ENCODE measurements around the gene SMIM29.
"Not testable (repeated sequence)": the region's sequence is repeated elsewhere in the genome, so short reads cannot be mapped to it uniquely, and the experiment has no call there.

Gene SMIM29

DNA sequence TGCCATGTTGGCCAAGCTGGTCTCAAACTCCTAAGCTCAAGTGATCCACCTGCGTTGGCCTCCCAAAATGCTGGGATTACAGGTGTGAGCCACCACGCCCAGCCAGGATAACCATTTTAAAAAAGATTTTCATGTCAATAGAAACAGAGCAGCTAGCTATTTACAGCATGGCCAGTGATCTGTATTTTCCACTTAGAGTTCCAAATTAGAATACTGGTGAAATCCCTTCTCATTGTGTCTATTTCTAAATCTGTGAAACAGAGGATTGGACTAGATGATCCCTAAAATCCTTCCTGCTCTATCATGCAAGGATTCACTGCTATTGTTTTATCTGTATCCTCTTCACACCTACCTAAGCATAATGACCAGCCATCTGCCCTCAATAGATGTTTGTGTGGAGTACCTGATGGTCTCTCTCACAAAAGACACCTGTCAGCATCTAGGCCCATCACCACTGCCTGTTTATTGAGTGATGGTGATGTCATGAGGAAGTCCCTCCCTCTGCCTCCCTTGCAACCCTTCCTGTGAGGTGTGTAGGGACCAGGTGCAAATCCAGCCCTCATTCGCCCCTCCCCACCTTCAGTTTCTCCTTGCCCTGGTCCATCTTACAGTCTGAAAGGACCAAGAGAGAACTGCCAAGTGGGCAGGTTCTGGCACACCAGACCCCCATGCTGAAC lies 26.5 kb upstream of the SMIM29 start:
- H3K4me1 Mint-ChIP-seq (ENCODE audit: low read depth): peaks cover 3% of the 10 kb centered on the region
- H3K27ac Mint-ChIP-seq: no peak overlapping the region
- H3K27me3 Mint-ChIP-seq (ENCODE audit: low read depth): no peaks in the 10 kb centered on the region
- no peaks in the 10 kb centered on the region for H3K36me3 Mint-ChIP-seq (ENCODE audit: low read depth)
- no peak for DNase-seq (ENCODE audit: low spot score)
- H3K9me3 Mint-ChIP-seq: no peaks in the 10 kb centered on the region
- no peak overlapping the region for H3K4me3 Mint-ChIP-seq

DNA sequence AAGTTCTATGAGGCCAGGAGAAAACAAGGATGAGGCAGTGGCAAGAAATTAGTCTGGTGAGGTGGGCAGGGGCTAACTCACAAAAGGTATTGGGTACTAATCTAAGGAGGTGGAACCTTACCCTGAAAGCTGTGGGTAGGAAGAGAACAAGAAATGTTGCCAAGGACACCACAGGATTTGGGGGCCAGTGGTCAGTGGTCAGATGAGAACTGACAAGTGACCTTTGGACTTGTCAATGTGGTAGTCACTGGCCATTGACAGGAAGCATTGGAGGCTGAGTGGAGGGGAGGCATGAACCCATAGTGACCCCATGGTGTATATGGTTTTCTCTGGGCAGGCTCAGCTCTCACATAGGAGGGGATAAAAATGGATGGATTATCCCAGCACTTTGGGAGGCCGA lies 25.3 kb upstream of the SMIM29 start:
- no peak for DNase-seq (ENCODE audit: low spot score)
- Mint-ChIP-seq H3K4me1 (ENCODE audit: low read depth) (peaks cover 2% of the 10 kb centered on the region), H3K9me3 (no peaks in the 10 kb centered on the region), H3K27ac (no peak overlapping the region), H3K27me3 (ENCODE audit: low read depth) (no peaks in the 10 kb centered on the region), H3K4me3 (no peak overlapping the region), H3K36me3 (ENCODE audit: low read depth) (no peaks in the 10 kb centered on the region)

- H3K27ac Mint-ChIP-seq: no peak overlapping the region
- H3K4me3 Mint-ChIP-seq: no peak overlapping the region
- H3K36me3 Mint-ChIP-seq (ENCODE audit: low read depth): no peaks in the 10 kb centered on the region
- no peaks in the 10 kb centered on the region for H3K9me3 Mint-ChIP-seq
- no peaks in the 10 kb centered on the region for H3K4me1 Mint-ChIP-seq (ENCODE audit: low read depth)
- no peak for DNase-seq (ENCODE audit: low spot score)
- no peaks in the 10 kb centered on the region for H3K27me3 Mint-ChIP-seq (ENCODE audit: low read depth)
Observed at GRCh38 chr6:34273242-34273805, 24.5 kb upstream of the SMIM29 start.

DNA sequence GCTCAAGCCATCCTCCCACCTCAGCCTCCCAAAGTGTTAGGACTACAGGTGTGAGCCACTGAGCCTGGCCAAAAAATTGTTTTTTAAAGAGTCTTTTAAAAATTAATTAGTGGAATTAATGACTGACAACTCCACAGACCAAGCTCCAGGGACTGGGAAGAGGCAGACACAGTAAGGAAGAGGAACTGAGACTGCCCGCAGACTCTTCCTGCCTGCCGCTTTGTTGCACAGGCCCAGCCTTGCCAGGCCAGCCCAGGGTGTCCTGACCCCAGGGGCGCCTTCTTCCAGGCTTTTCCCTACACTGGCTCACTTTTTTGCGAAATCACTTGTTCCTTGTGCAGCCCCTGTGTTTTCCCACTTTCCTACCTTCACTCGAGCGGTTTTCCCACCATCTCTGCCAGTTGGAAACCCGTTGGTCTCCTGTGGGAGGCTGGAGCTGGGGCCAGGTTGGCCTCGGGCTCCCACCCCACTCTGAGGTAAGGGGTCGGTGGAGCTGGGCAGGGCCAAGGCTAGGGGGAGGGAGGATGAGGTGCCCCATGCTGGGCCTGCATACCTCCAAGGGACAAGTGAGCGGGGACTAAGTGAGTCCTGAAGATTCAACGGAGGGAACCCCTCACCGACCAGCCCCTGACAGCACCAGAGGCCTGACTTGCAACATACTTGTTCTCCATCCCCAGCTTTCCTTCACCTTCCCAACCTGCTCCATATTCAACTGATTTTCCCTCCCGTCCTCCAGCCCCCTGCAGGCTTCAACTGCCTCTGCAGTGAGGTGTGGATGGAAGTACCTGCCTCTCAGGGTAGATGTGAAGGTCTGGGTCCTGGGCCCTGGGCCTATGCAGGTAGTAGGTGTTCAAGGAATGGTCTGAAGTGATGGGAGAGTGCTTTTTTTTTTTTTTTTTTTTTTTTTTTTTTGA lies 23.5 kb upstream of the SMIM29 start:
- DNase-seq (ENCODE audit: low spot score): no peak
- Mint-ChIP-seq H3K4me3 (no peak overlapping the region), H3K4me1 (ENCODE audit: low read depth) (no peaks in the 10 kb centered on the region)

GRCh38 chr6:34269658-34270341 lies 21.0 kb upstream of the SMIM29 start:
- not testable (repeated sequence) for H3K27ac Mint-ChIP-seq; H3K9me3 Mint-ChIP-seq; H3K36me3 Mint-ChIP-seq (ENCODE audit: low read depth); DNase-seq (ENCODE audit: low spot score); H3K27me3 Mint-ChIP-seq (ENCODE audit: low read depth); H3K4me1 Mint-ChIP-seq (ENCODE audit: low read depth); H3K4me3 Mint-ChIP-seq

More for the DNA sequence above, 23.5 kb upstream of the SMIM29 start:
- Mint-ChIP-seq H3K36me3 (ENCODE audit: low read depth) (no peaks in the 10 kb centered on the region), H3K27me3 (ENCODE audit: low read depth) (no peaks in the 10 kb centered on the region), H3K9me3 (no peaks in the 10 kb centered on the region), H3K27ac (no peak overlapping the region)

DNA sequence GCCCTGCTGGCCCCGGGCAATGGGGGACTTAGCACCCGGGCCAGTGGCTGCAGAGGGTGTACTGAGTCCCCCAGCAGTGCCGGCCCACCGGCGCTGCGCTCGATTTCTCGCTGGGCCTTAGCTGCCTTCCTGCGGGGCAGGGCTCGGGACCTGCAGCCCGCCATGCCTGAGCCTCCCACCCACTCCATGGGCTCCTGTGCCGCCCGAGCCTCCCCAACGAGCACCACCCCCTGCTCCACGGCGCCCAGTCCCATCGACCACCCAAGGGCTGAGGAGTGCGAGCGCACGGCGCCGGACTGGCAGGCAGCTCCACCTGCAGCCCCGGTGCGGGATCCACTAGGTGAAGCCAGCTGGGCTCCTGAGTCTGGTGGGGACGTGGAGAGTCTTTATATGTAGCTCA lies 20.3 kb upstream of the SMIM29 start:
- H3K36me3 Mint-ChIP-seq (ENCODE audit: low read depth); H3K27ac Mint-ChIP-seq; H3K9me3 Mint-ChIP-seq; H3K4me1 Mint-ChIP-seq (ENCODE audit: low read depth); H3K27me3 Mint-ChIP-seq (ENCODE audit: low read depth); DNase-seq (ENCODE audit: low spot score); H3K4me3 Mint-ChIP-seq: not testable (repeated sequence)

GRCh38 chr6:34267746-34268145 lies 18.9 kb upstream of the SMIM29 start:
- Mint-ChIP-seq H3K4me3 (no peak overlapping the region), H3K27ac (no peak overlapping the region)

DNA sequence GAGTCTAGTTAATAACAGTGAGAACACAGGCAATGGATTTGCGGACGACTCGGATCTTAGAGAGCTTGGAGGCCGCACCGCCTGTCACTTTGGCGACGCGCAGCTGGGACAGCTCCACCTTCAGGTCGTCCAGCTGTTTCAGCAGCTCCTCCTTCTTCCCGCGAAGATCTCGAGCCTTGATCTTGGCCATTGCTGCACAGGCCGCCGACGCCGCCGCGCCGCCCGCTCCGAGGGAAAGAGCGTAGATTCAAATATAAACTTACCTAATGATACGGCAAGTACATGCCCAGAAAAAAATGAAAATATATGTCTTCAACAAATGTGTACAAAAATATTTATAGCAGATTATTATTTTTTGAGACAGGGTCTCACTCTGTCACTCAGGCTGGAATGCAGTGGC lies 14.7 kb upstream of the SMIM29 start:
- H3K4me1 Mint-ChIP-seq (ENCODE audit: low read depth): not testable (repeated sequence)

More at GRCh38 chr6:34267746-34268145, 18.9 kb upstream of the SMIM29 start:
- DNase-seq (ENCODE audit: low spot score): no peak
- no peaks in the 10 kb centered on the region for H3K36me3 Mint-ChIP-seq (ENCODE audit: low read depth)
- peaks cover 5% of the 10 kb centered on the region for H3K9me3 Mint-ChIP-seq
- H3K4me1 Mint-ChIP-seq (ENCODE audit: low read depth): no peaks in the 10 kb centered on the region
- no peaks in the 10 kb centered on the region for H3K27me3 Mint-ChIP-seq (ENCODE audit: low read depth)

DNA sequence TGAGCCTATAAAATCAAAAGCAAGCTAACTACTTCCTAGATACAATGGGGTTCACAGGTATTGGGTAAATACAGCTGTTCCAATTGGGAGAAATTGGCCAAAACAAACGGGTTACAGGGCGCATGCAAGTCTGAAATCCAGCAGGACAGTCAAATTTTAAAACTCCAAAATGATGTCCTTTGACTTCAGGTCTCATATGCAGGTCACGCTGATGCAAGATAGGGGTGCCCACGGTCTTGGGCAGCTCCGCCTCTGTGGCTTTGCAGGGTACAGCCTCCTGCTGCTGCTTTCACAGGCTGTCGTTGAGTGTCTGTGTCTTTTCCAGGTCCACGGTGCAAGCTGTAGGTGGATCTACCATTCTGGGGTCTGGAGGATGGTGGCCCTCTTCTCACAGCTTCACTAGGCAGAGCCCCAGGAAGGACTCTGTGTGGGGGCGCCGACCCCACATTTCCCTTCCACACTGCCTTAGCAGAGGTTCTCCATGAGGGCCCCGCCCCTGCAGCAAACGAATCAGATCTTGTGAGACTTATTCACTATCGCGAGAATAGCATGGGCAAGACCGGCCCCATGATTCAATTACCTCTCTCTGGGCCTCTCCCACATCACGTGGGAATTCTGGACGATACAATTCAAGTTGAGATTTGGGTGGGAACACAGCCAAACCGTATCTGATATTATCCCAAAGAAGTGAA lies 11.9 kb upstream of the SMIM29 start:
- Mint-ChIP-seq H3K27ac (no peak overlapping the region), H3K27me3 (ENCODE audit: low read depth) (no peaks in the 10 kb centered on the region), H3K4me3 (no peak overlapping the region), H3K9me3 (peaks cover 5% of the 10 kb centered on the region), H3K4me1 (ENCODE audit: low read depth) (no peaks in the 10 kb centered on the region), H3K36me3 (ENCODE audit: low read depth) (no peaks in the 10 kb centered on the region)
- no peak for DNase-seq (ENCODE audit: low spot score)

More for the DNA sequence above, 14.7 kb upstream of the SMIM29 start:
- not testable (repeated sequence) for H3K27me3 Mint-ChIP-seq (ENCODE audit: low read depth); H3K36me3 Mint-ChIP-seq (ENCODE audit: low read depth); H3K27ac Mint-ChIP-seq; DNase-seq (ENCODE audit: low spot score); H3K9me3 Mint-ChIP-seq; H3K4me3 Mint-ChIP-seq

- Mint-ChIP-seq H3K27me3 (ENCODE audit: low read depth) (no peaks in the 10 kb centered on the region), H3K4me1 (ENCODE audit: low read depth) (no peaks in the 10 kb centered on the region), H3K27ac (no peak overlapping the region), H3K9me3 (no peaks in the 10 kb centered on the region), H3K36me3 (ENCODE audit: low read depth) (no peaks in the 10 kb centered on the region), H3K4me3 (no peak overlapping the region)
- DNase-seq (ENCODE audit: low spot score): no peak
Observed at GRCh38 chr6:34259529-34260069, 10.8 kb upstream of the SMIM29 start.

DNA sequence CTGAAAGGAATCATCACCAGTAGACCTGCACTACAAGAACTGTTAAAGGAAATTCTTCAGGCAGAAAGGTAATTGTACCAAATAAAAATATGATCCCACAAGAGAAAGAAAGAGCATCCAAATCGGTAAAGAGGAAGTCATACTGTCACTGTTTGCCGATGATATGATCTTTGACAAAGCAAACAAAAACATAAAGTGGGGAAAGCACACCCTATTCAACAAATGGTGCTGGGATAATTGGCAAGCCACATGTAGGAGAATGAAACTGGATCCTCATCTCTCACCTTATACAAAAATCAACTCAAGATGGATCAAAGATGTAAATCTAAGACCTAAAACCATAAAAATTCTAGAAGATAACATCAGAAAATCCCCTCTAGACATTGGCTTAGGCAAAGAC lies 3.6 kb upstream of the SMIM29 start:
- peaks cover 21% of the 10 kb centered on the region for H3K4me1 Mint-ChIP-seq (ENCODE audit: low read depth)
- not testable (repeated sequence) for H3K27me3 Mint-ChIP-seq (ENCODE audit: low read depth); DNase-seq (ENCODE audit: low spot score); H3K4me3 Mint-ChIP-seq; H3K36me3 Mint-ChIP-seq (ENCODE audit: low read depth); H3K27ac Mint-ChIP-seq; H3K9me3 Mint-ChIP-seq

GRCh38 chr6:34249469-34250261 lies 859 bp upstream of the SMIM29 start:
- no peak for DNase-seq (ENCODE audit: low spot score)
- peak overlapping the region; percentile 95 for H3K4me3 Mint-ChIP-seq
- H3K36me3 Mint-ChIP-seq (ENCODE audit: low read depth): peaks cover 8% of the 10 kb centered on the region
- no peaks in the 10 kb centered on the region for H3K9me3 Mint-ChIP-seq
- H3K27ac Mint-ChIP-seq: peak overlapping the region; percentile 85
- peaks cover 29% of the 10 kb centered on the region for H3K4me1 Mint-ChIP-seq (ENCODE audit: low read depth)
- H3K27me3 Mint-ChIP-seq (ENCODE audit: low read depth): peaks cover 5% of the 10 kb centered on the region
